CD4-positive, alpha-beta T cell treated with Interleukin-2 at 100 ng/mL for 4 hours (primary cell): ENCODE results near the gene TCF21.
"Not testable (repeated sequence)": the region's sequence is repeated elsewhere in the genome, so short reads cannot be mapped to it uniquely, and the experiment has no call there.

Experiments
- DNase-seq: peaks from one replicate; pipeline ENCODE4 v3.0.0-alpha.2; 2020; ENCODE audit warnings: low spot score

TCF21 gene

GRCh38 chr6:133888929-133889556 lies at the start of gene TCF21:
TSS of gene TCF21 (plus strand) at chr6:133889113. CDS start at chr6:133889398, 285 bp downstream.
- DNase-seq, result no peak

DNA sequence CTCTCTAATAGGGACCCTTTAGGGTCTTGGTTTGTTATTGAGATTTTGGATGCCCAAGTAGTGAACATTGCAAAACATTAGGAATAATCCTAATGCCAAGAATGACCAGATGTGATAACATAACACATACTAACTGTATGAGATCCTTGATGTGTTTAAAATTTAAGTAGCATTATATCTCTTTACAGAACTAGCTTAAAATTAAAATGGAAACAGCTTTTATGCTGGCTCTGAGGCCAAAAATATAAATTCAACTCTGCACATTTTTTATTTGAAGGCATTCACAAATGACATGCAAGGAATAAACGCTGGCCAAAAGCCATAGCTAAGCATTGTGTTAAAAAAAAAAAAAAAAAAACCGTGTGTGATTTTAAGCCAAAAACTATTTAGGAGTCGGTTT lies 47.7 kb upstream of the TCF21 start:
- no peak for DNase-seq

GRCh38 chr6:133843098-133843497 lies 45.8 kb upstream of the TCF21 start:
- DNase-seq, result no peak

DNA sequence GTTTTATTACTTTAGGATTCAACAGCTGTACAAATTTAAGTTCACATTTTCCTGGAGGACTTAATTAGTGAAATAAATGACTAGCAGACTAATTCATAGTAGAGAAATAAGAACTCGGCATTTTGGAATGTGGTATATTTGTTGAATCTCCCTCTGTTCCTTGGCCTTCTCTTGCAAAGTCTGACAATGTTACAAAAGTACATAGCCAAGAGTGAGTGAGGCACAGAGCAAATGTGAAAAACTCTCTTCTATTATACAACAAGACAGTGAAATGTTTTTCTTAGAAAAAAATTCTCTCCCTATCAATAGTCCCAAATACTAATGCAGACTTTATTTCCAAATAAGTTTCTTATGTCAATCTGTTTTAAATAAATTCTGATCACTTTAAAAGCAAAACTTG lies 44.2 kb upstream of the TCF21 start:
- DNase-seq, result no peak

DNA sequence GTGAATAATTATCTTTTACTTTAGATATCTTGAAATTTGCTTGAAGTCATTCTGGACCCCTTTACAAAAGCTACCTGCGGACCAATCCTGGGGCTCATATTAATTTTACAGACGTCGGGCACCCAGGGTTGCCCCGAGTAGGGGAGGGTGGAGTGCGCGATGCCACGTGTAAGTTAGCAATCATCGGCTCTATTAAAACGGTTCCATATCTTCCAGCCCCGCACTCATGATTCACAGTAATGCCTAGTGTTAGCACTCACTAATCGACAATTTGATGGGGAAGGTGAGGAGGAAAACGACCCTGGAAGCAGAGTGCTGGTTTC lies 34.9 kb upstream of the TCF21 start:
- DNase-seq, result no peak

- DNase-seq, result no peak
Measured at GRCh38 chr6:133854364-133855275, 34.3 kb upstream of the TCF21 start.

DNA sequence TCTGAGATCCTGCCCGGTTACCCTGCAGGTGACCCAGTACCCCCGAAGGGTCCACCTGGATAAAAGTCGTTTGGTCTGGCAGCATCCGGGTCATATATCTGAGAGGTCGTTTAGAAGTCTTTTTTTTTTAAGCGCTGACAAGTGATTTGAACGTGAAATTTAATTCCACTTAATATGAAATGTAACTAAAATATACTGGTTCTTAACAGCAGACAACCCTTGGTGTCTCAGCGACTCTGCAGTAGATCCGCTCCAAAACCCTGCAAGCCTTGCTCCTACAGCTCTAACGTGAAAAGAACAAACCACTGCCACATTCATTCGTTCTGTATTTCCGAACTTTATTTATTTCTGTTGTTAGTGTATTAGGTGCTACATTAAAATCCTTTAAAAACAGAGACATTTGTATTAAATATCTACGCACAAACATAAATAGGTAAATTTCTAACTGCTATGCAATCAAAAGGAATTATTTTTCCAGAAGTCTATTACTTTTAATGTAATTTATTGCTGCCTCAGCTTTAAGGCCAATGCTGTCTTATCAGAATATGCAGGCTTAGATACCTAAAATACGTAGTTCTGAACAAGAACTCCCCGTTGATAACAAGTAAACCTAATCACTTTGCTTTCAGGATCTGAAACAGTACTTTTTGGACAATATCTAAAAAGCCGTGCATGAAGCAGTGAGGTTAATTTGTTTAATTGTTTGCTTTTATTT lies 33.5 kb upstream of the TCF21 start:
- DNase-seq, result no peak

DNA sequence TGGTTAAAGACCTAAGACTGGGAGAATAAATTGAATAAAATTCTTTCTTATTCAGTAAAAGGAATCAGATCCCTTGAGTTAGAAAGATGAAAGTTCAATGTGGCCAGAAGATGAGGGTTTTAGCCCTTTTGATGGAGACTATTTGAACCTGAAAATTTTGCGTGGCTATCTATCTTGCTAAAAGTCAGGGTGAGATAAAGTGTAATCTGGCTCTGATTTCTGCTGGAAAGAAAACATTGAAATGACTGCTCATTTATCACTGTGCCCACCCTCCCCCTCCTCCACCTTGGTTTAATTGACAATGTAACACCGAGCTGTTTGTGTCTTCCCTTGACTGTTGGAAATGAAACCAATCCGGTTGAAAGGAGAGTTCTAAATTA lies 32.9 kb upstream of the TCF21 start:
- DNase-seq, result no peak

- DNase-seq, result no peak
Measured at GRCh38 chr6:133856911-133857310, 32.0 kb upstream of the TCF21 start.

DNA sequence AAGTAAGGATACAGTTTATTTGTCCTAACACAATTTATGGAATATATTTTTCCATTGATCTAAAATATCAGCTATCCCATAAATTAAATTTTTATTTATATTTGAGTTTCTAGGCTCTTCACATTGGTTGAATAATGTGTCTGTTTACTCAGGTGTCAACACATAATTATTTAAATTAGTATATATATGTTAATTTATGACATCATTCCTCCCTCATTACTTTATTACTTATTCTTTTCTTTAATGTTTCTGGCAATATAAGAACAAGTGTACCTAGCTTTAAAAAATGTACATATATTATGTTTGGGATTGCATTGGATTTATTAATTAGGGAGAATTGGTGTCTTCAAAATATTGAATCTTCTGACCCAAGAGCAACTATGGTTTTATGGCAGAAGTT lies 31.2 kb upstream of the TCF21 start:
- DNase-seq, result no peak

DNA sequence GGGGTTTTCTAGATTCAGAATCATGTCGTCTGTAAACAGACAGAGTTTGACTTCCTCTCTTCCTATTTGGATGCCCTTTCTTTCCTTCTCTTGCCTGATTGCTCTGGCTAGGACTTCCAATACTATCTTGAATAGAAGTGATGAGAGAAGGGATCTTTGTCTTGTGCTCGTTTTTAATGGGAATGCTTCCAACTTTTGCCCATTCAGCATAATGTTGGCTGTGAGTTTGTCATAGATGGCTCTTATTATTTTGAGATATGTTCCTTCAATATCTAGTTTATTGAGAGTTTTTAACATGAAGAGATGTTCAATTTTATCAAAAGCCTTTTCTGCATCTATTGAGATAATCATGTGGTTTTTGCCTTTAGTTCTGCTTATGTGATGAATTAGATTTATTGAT lies 27.6 kb upstream of the TCF21 start:
- DNase-seq, result not testable (repeated sequence)

GRCh38 chr6:133863228-133863627 lies 25.7 kb upstream of the TCF21 start:
- DNase-seq, result no peak

DNA sequence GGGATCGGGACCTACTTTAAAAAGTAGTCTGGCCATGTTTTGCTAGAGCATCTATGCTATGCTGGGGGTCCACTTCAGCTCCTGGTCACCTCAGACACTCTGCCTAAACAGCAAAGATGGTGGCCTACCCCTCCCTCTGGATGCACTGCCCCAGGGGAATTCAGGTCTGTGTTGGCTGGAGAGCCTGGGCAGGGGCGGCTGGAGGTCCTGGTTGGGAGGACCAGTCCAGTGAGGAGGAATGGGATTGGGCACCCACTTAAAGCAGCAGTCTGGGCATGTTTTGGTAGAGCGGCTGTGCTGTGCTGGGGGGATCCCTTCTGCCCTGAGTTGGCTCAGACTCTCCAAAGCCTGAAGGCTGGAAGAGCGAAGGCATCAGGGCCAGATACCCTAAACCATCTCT lies 23.2 kb upstream of the TCF21 start:
- DNase-seq, result no peak

- DNase-seq, result no peak
Measured at GRCh38 chr6:133871131-133871530, 17.8 kb upstream of the TCF21 start.

DNA sequence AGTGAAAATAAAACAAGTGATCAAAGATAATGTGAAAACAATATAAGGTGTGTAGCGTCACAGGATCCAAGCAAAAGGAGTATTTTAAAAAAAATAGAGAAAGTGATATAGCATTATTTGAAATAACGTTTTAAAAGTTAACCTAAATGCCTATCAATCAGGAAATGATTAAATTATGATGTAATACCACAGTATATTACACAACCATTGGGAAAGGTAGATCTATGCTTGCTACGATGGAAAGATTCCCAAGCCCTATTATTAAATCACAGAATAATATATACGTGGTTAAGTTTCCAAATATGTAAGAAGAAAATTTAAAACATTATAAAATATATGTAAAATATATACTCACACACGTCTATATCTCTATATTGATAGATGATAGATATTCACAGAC lies 15.4 kb upstream of the TCF21 start:
- DNase-seq, result no peak

- DNase-seq, result no peak
Measured at GRCh38 chr6:133877116-133877515, 11.8 kb upstream of the TCF21 start.

- no peak for DNase-seq
Measured at GRCh38 chr6:133880006-133880405, 8.9 kb upstream of the TCF21 start.

DNA sequence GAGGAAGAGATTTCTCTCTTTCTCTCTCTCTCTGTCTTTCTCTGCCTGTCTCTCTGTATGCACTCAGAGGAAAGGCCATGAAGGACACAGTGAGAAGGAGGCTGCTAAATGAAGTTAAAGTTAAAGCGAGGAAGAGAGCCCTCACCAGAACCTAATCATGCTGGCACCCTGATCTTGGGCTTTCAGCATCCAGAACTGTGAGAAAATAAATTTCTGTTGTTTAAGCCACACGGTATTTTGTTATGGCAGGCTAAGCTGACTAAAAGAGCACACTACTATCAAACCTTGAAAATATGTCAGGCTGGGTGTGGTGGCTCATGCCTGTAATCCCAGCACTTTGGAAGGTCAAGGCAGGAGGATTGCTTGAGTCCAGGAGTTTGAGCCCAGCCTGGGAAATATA lies 8.0 kb upstream of the TCF21 start:
- no peak for DNase-seq

GRCh38 chr6:133886104-133886775 lies 2.7 kb upstream of the TCF21 start:
- no peak for DNase-seq

DNA sequence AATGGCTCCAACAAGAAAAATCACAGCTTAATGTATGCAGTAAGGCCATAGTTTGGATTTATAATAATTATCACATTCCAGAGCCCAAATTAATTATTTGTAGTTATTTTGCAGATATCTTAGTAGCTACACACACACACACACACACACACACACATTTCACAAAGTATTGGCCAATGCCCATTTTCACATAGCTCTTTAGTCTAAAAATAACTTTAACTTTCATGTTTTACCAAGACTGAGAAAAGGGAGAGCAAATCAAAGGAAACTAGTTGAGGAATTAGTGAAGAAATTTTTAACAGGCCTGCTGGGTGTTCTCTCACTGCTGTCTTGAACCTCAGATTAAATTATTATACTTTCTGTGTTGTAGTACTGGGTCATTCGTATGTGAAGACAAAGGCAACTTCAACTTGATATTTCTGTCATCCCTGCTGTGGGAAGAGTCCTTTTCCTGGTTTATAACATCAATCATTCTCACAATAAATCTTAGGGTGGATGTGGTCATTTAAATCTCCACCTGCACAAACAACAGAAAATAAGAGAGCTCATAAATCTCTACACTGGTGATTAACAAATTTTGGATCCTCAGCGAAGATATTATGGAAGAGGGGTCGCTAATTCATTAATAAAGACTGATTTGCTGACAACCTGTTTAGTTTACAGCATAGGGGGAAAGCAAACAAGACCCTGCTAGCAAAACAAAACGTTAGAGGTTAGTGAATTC lies 1.6 kb upstream of the TCF21 start:
- DNase-seq, result no peak

DNA sequence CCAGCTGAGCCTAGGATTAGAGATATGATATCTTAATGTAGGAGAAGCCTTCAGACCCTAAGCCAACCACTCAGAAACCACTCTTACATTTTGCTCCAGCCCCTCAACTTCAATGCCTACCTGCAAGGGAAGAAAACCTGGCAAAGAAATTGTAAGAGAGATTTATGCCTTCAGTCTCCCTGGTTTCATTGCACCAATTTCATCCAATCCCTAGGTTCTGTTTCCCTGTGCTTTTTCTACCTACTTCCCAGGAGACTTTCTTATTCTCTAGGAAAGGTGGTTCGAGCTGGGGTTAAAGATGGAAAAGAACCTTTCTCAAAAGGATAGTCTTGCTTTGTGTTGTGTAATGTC lies 1.1 kb upstream of the TCF21 start:
- DNase-seq, result no peak
